GM13977 (cell line): ENCODE data around the gene PCDHGA10.
A peak's percentile ranks its signal among the peaks of the same experiment; 100 is the strongest.
"Not testable (repeated sequence)": the region's sequence is repeated elsewhere in the genome, so short reads cannot be mapped to it uniquely, and the experiment has no call there.

Experiments used
- DNase-seq: peaks from one replicate; pipeline ENCODE4 v3.0.0; 2012; ENCODE audit warnings: low spot score
- CTCF ChIP-seq: IDR thresholded peaks from 2 replicates; pipeline ENCODE4 v1.5.1; 2012; ENCODE audit warnings: mild to moderate bottlenecking, control low read depth; ENCODE audit not compliant: insufficient read depth; ENCODE audit errors: extremely low read depth, missing control alignments
- in situ Hi-C: fragments of 300-500 bp; cut with MboI; formaldehyde crosslinking; loops from one replicate; pipeline ENCODE4 v1.12.0; 2022; ENCODE audit warnings: low sequenced_read_pairs, low pct_unique_long_range_greater_than_20kb, mixed read lengths, inconsistent platforms; ENCODE audit not compliant: unreplicated experiment

The PCDHGA10 gene

GRCh38 chr5:141373673-141374317 is 39.0 kb upstream of the PCDHGA10 start, which contains the start of gene PCDHGA6:
Gene PCDHGA6 (plus strand): TSS chr5:141373891. CDS start chr5:141374084, 193 bp downstream.
- TF ChIP-seq CTCF = peak; percentile 30
- in situ Hi-C loops = no loop called here
- DNase-seq = no peak

GRCh38 chr5:141374627-141375026 is 38.2 kb upstream of the PCDHGA10 start:
- no peak for TF ChIP-seq CTCF
- in situ Hi-C loops = no loop called here
- no peak for DNase-seq

GRCh38 chr5:141375444-141376155 is 37.2 kb upstream of the PCDHGA10 start:
- in situ Hi-C loops, DNase-seq: not testable (repeated sequence)

GRCh38 chr5:141382469-141383294 is 30.1 kb upstream of the PCDHGA10 start, which contains the start of gene PCDHGA7:
Gene PCDHGA7 (plus strand): TSS chr5:141382742. CDS start chr5:141382900, 158 bp downstream.
- no peak for DNase-seq
- TF ChIP-seq CTCF = peak; percentile 37
- in situ Hi-C loops = no loop called here

- in situ Hi-C loops = no loop called here
- TF ChIP-seq CTCF = no peak
- no peak for DNase-seq
These were observed 29.4 kb upstream of the PCDHGA10 start for GRCh38 chr5:141383345-141383744.

GRCh38 chr5:141384471-141385267 is 28.1 kb upstream of the PCDHGA10 start:
- in situ Hi-C loops = no loop called here
- TF ChIP-seq CTCF = no peak
- no peak for DNase-seq
